DND-41 (cell line): Measurements from ENCODE around the gene LGR4.

Experiments
- CTCF ChIP-seq: IDR thresholded peaks from 2 replicates; pipeline ENCODE4 v1.5.1; 2012; ENCODE audit warnings: borderline replicate concordance, low read length, moderate library complexity, mild to moderate bottlenecking; ENCODE audit not compliant: poor library complexity, severe bottlenecking; ENCODE audit errors: extremely low read depth
- EZH2 ChIP-seq: IDR thresholded peaks from 3 replicates; pipeline ENCODE4 v1.6.1; 2012; ENCODE audit warnings: borderline replicate concordance, low read depth, mild to moderate bottlenecking, moderate library complexity, low read length, inconsistent platforms; ENCODE audit not compliant: severe bottlenecking

- no peak for TF ChIP-seq CTCF
- no peak for TF ChIP-seq EZH2
Measured at GRCh38 chr11:27455667-27456066, 16.9 kb downstream of the LGR4 start.
